IPS-15b (cell line): Measurements from ENCODE around the gene RBM47.
"Not testable (repeated sequence)": the region's sequence is repeated elsewhere in the genome, so short reads cannot be mapped to it uniquely, and the experiment has no call there.

Experiments
- H3K27me3 ChIP-seq: one replicate; pipeline ENCODE4 v1.6.1; 2013; ENCODE audit warnings: low read length; ENCODE audit not compliant: control insufficient read depth, insufficient read depth
- H3K36me3 ChIP-seq: one replicate; pipeline ENCODE4 v1.6.1; 2013; ENCODE audit warnings: low read length; ENCODE audit not compliant: control insufficient read depth, insufficient read depth
- H3K4me1 ChIP-seq: one replicate; pipeline ENCODE4 v1.6.1; 2013; ENCODE audit warnings: mild to moderate bottlenecking, low read length; ENCODE audit not compliant: control insufficient read depth, insufficient read depth
- H3K4me3 ChIP-seq: one replicate; pipeline ENCODE4 v1.5.1; 2013; ENCODE audit warnings: low read depth, low read length
- H3K9ac ChIP-seq: one replicate; pipeline ENCODE4 v1.6.1; 2013; ENCODE audit warnings: low read depth, mild to moderate bottlenecking, low read length
- H3K9me3 ChIP-seq: one replicate; pipeline ENCODE4 v1.6.1; 2013; ENCODE audit warnings: mild to moderate bottlenecking, low read length; ENCODE audit not compliant: control insufficient read depth, insufficient read depth

Gene RBM47

GRCh38 chr4:40554641-40555040 is 75.0 kb downstream of the RBM47 start:
- H3K4me1 ChIP-seq, H3K9me3 ChIP-seq, H3K36me3 ChIP-seq, H3K9ac ChIP-seq, H3K27me3 ChIP-seq, H3K4me3 ChIP-seq: not testable (repeated sequence)

- Histone ChIP-seq H3K36me3 (peaks cover 2% of the 10 kb centered on the region), H3K9ac (no peak overlapping the region), H3K27me3 (no peaks in the 10 kb centered on the region), H3K4me1 (peaks cover 8% of the 10 kb centered on the region), H3K9me3 (no peaks in the 10 kb centered on the region), H3K4me3 (no peak overlapping the region)
Measured at GRCh38 chr4:40553995-40554394, 75.7 kb downstream of the RBM47 start.

GRCh38 chr4:40552536-40552935 is 77.1 kb downstream of the RBM47 start:
- H3K27me3 ChIP-seq: no peaks in the 10 kb centered on the region
- no peak overlapping the region for H3K9ac ChIP-seq
- no peak overlapping the region for H3K4me3 ChIP-seq
- peaks cover 8% of the 10 kb centered on the region for H3K4me1 ChIP-seq
- H3K9me3 ChIP-seq: no peaks in the 10 kb centered on the region
- peaks cover 2% of the 10 kb centered on the region for H3K36me3 ChIP-seq

DNA sequence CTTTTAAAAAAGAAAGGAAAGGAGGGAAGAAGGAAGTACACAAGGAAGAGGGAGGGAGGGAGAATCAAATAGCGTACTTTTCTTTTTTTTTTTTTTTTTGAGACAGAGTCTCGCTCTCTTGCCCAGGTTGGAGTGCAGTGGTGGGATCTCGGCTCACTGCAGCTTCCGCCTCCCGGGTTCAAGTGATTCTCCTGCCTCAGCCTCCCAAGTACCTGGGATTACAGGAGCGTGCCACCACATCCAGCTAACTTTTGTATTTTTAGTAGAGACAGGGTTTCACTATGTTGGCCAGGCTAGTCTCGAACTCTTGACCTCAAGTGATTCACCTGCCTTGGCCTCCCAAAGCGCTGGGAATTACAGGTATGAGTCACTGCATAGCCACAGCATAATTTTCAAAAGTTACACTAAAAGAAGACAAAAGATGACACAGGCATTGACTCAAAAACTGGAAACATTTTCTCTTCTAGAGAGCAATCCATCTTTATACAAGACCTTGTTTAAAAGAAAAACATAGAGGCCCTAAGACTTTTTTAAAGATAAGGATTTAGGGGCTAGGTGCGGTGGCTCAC is 78.0 kb downstream of the RBM47 start:
- not testable (repeated sequence) for H3K4me1 ChIP-seq, H3K4me3 ChIP-seq, H3K9me3 ChIP-seq, H3K36me3 ChIP-seq, H3K9ac ChIP-seq, H3K27me3 ChIP-seq

- H3K36me3 ChIP-seq: peaks cover 2% of the 10 kb centered on the region
- H3K9ac ChIP-seq: no peak overlapping the region
- no peaks in the 10 kb centered on the region for H3K27me3 ChIP-seq
- no peak overlapping the region for H3K4me3 ChIP-seq
- peaks cover 8% of the 10 kb centered on the region for H3K4me1 ChIP-seq
- H3K9me3 ChIP-seq: no peaks in the 10 kb centered on the region
Measured at GRCh38 chr4:40550948-40551462, 78.7 kb downstream of the RBM47 start.

GRCh38 chr4:40550196-40550595 is 79.5 kb downstream of the RBM47 start:
- Histone ChIP-seq H3K36me3 (no peaks in the 10 kb centered on the region), H3K4me3 (no peak overlapping the region), H3K27me3 (no peaks in the 10 kb centered on the region), H3K9me3 (no peaks in the 10 kb centered on the region), H3K4me1 (peaks cover 8% of the 10 kb centered on the region), H3K9ac (no peak overlapping the region)

DNA sequence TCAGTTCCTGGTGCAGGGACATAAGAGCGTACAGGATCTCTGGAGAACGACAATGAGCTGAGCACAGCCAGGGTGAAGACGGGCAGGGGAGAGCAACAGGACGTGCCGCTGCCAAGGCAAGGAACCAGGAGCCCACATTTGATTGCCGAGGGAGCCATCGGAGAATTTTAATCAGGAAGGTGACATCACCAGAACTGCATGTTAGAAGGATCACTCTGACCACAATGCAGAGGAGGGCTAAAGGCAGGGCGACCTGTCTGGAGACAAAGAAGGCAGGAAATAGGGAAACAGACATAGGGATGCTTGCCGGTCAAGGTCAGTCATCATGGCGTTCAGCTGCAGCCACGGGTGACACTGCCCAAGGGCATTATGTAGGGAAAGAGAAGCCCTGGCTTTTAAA is 81.4 kb downstream of the RBM47 start:
- H3K9me3 ChIP-seq: no peaks in the 10 kb centered on the region

GRCh38 chr4:40547789-40548132 is 81.9 kb downstream of the RBM47 start:
- Histone ChIP-seq H3K27me3 (no peaks in the 10 kb centered on the region), H3K36me3 (no peaks in the 10 kb centered on the region), H3K9ac (no peak overlapping the region), H3K4me1 (peaks cover 2% of the 10 kb centered on the region), H3K4me3 (no peak overlapping the region), H3K9me3 (no peaks in the 10 kb centered on the region)

More for the DNA sequence above, 81.4 kb downstream of the RBM47 start:
- no peaks in the 10 kb centered on the region for H3K36me3 ChIP-seq
- no peak overlapping the region for H3K4me3 ChIP-seq
- peaks cover 2% of the 10 kb centered on the region for H3K4me1 ChIP-seq
- H3K9ac ChIP-seq: no peak overlapping the region
- H3K27me3 ChIP-seq: no peaks in the 10 kb centered on the region

DNA sequence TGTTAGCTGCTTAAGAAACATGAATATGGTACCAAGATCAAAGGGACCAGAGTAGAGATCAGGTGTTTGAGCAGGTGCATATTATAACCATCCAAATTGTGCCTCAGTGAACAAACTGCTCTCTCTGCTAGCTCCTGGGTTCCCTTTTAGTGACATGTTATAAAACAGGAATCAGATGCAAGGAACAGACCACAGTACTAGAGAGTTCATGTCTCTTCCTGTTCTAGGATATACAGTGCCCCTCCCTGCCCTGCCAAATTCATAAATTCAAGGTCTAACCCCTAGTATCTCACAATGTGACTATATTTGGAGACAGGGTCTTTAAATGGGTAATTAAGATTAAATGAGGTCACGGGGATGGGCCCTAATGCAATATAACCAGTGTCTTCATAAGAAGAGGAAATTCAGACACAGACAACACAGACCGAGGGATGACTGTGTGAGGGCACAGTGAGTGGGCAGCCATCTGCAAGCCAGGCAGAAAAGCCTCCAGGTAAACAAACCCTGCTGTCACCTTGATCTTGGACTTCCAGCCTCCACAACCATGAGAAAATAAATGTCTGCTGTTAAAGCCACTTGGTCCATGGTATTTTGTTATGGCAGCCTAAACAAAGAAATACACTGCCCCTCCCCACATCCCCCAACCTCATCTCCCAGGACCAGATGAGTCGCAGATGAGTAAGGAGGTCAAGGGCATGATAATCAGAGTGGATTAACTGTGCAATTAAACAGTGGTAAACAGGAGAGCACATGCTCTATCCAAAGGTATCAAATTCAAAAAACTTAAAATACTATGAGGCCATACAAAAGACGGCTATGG is 82.5 kb downstream of the RBM47 start:
- H3K9ac ChIP-seq: no peak overlapping the region
- no peaks in the 10 kb centered on the region for H3K27me3 ChIP-seq
- H3K4me1 ChIP-seq: peaks cover 2% of the 10 kb centered on the region
- peaks cover 3% of the 10 kb centered on the region for H3K36me3 ChIP-seq
- H3K4me3 ChIP-seq: no peak overlapping the region
- no peaks in the 10 kb centered on the region for H3K9me3 ChIP-seq

GRCh38 chr4:40546506-40546905 is 83.2 kb downstream of the RBM47 start:
- H3K4me3 ChIP-seq: no peak overlapping the region
- H3K9me3 ChIP-seq: no peaks in the 10 kb centered on the region
- H3K27me3 ChIP-seq: no peaks in the 10 kb centered on the region
- H3K9ac ChIP-seq: no peak overlapping the region
- peaks cover 3% of the 10 kb centered on the region for H3K36me3 ChIP-seq
- H3K4me1 ChIP-seq: peaks cover 2% of the 10 kb centered on the region

DNA sequence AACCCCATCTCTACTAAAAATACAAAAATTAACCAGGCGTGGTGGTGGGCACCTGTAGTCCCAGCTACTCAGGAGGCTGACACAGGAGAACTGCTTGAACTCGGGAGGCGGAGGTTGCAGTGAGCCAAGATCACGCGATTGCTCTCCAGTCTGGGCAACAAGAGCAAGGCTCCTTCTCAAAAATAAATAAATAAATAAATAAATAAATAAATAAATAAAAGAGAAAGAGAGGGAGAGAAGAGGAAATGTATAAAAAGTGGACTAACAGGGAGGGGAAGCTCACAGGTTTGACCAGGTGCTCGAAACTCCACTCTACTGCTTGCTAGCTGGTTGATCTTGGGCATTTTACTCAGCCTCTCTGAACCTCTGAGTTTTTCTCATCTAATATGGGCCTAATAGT is 84.2 kb downstream of the RBM47 start:
- not testable (repeated sequence) for H3K9me3 ChIP-seq, H3K9ac ChIP-seq, H3K4me3 ChIP-seq, H3K36me3 ChIP-seq, H3K4me1 ChIP-seq, H3K27me3 ChIP-seq

DNA sequence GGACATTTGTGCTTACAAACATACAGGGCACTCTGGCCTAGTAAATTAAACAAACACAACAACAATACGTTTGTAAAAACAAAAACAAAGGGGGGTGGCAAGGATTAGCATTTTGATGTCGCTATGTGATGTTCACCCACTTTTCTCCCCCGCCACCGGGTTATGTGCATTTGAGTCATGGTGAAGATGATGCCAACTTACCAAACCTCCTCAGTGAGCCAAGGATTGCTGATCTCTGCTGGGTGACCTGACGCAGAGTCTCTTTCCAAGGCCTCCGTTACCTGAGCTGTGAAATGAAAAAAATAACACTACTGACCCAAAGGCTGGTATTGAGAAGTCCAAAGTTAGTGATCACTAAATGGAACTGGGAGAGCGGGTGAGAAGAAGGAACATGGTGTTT is 85.4 kb downstream of the RBM47 start:
- no peak overlapping the region for H3K4me3 ChIP-seq
- no peaks in the 10 kb centered on the region for H3K27me3 ChIP-seq
- peaks cover 3% of the 10 kb centered on the region for H3K36me3 ChIP-seq
- H3K9me3 ChIP-seq: no peaks in the 10 kb centered on the region
- peaks cover 2% of the 10 kb centered on the region for H3K4me1 ChIP-seq
- H3K9ac ChIP-seq: no peak overlapping the region
